EL (cell line): ENCODE results near the gene GSDMA.
A peak's percentile ranks its signal among the peaks of the same experiment; 100 is the strongest.

ENCODE experiments used
- DNase-seq: peaks from one replicate; pipeline ENCODE4 v3.0.0-alpha.2; 2016

GSDMA gene

GRCh38 chr17:40023590-40024292, 60.9 kb downstream of the GSDMA start:
- peak; percentile 50 for DNase-seq

- peak; percentile 66 for DNase-seq
Observed at GRCh38 chr17:40024901-40025300, 62.1 kb downstream of the GSDMA start.

- DNase-seq = no peak
Observed at GRCh38 chr17:40025559-40025958, 62.8 kb downstream of the GSDMA start.

- DNase-seq = no peak
Observed at GRCh38 chr17:40025991-40026815, 63.4 kb downstream of the GSDMA start.

GRCh38 chr17:40026816-40027613, 64.2 kb downstream of the GSDMA start:
- DNase-seq = peak; percentile 85
